GM18517 (cell line): ENCODE data around the gene IRAK2.
A peak's percentile ranks its signal among the peaks of the same experiment; 100 is the strongest.

Experiments used
- ATAC-seq: cut with Tn5 transposase; IDR thresholded peaks from one replicate; pipeline ENCODE4 v1.9.1; 2021; ENCODE audit warnings: mild to moderate bottlenecking, moderate library complexity; ENCODE audit not compliant: unreplicated experiment

The IRAK2 gene

DNA sequence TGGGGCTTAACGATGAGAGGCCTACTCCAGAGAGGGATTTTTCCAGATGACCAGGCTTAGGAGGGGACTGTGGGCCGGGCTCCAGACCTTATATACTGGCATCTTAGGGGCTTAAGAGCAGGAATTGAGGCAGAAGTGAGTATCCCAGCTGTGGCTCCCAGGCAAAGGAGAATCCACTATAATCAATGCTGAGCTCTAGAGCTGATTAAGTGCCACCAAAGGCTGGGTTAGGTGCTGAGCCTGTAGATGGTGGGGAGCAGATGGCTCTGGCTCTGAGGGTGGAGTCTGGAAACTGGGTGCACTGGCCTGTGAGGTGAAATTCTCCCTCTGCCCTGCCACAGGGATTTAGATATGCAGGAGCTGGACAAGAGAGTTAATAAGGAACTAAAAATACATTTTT is 23.2 kb downstream of the IRAK2 start:
- ATAC-seq = no peak

GRCh38 chr3:10188804-10189556 is 24.3 kb downstream of the IRAK2 start:
- no peak for ATAC-seq

DNA sequence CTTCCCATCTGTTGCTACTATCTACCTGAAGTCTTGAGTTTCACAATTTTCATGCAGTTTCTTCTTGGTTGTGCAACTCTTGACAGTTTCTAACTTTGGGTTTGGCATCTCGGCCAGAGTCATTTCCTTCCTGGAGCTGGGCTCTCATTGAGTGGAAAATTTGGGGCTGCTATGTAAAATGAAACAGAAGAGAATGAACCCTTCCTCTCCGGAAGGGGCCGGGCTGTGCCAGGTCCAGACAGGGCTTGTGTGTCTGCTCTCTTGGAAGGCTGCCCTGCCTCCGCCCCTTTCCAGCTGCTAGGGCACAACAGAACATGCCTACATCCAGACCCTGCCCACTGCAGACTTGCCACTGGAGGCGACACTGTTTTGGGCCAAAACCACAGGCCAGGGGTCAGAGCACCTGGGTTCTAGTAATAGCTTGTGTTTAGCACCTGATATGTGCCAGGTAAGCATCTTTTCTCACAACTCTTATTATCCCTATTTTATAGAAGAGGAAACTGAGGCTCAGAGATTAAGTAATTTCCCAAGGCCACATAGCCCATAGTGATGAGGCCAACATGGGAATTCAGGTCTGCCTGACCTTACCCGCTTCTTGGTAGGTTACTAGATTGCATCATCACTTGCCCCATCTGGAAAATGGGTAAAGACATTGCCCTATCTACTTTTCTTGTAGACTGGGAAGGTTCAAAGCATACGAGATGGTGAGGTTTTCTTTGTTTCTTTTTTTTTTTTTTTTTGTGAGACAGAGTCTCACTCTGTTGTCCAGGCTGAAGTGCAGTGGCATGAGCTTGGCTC is 25.0 kb downstream of the IRAK2 start:
- no peak for ATAC-seq

GRCh38 chr3:10192953-10193691 is 28.4 kb downstream of the IRAK2 start:
- no peak for ATAC-seq

GRCh38 chr3:10193692-10194327 is 29.1 kb downstream of the IRAK2 start:
- no peak for ATAC-seq

DNA sequence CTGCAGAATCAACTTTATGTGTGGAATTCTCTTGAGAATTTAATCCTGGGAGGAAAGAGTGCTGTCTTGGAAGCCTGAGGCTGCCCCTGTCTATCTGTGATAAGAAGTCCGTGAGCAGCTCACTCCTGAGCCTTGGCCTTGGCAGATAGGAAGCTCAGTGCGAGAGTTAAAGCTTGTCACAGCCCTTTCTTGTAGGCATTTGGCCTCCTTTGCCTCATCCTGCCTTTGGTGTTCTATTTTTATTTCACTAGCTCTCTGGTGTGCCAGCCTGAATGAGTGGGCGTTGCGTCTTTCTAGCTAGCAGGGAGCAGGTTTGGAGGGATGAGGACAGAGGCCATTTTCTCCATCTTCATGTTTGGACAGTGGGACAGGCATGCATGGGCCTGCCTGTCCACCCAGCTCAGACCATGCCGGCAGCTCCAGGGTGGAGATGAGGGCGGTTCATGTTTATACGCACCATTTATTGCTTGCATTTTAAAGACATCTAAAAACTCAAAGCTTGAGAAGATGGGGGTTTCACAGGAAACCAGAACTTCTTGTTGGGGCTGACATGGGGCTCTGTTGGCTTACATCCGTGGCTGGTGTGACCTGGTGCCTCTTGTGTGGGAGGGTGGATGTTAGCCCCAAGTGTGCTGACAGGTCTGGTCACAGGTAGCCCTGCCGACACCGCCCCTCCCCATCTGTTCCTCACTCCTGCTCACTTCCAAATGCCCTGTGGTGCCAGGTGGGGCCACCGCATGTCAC is 29.8 kb downstream of the IRAK2 start:
- ATAC-seq = no peak

DNA sequence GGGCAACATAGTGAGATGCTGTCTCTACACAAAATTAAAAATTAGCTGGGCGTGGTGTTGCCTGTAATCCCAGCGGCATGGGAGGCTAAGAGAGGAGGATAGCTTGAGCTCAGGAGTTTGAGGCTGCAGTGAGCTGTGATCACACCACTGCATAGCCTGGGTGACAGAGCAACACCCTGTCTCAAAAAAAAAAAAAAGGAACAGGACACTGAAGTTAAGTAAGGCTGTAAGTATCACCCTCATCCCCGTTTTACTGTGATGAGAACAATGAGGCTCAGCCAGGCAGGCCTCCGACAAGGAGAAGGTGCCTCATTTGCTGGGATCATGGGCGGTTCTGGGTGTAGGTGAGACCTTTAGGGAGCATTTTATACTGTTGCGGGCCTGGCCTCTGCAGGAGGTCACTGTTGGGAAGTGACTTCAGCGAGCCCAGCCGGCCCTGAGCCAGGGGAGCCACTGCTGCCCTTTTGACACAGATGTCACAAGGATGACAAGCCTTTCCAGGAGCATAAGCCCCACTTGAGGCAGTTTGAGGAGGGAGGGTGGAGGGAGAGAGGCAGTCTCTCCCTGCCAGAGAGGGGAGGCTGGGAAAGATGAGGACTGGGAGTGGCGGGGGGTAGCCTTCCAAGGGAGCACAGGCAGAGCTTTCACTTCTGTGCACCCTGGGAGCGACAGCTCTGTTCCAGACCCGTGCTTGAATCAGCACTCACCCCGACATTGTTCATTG is 30.8 kb downstream of the IRAK2 start:
- ATAC-seq = no peak

DNA sequence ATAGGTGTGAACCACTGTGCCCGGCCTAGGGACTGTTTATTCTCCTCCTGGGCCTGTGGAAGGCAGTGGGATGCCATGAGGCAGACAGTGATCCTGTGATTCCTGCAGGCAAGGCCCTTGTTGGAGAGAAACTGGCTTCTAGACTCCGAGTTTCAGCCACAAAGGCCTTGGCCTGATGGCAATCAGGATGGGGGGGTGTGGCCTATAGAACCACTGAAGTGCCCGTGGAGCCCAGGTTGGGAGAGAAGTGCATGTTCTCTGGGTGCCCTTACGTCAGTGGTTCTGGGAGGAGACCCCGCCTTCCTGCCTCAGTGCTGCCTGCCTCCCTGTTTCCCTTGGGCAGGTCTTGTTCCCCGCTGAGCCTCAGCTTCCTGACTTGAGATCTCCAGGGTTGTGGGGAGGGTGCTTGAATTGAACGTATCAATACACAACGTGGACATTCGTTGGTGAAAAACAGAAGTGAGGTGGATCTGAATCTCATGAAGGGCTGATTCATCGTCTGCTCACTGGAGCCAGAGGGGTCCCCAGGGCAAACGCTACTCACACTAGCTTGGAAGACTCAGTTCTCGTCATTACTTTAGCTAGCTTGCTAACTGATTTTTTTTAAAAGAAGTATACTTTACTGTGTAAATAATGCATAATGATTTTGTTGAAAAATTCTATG is 31.8 kb downstream of the IRAK2 start:
- no peak for ATAC-seq

DNA sequence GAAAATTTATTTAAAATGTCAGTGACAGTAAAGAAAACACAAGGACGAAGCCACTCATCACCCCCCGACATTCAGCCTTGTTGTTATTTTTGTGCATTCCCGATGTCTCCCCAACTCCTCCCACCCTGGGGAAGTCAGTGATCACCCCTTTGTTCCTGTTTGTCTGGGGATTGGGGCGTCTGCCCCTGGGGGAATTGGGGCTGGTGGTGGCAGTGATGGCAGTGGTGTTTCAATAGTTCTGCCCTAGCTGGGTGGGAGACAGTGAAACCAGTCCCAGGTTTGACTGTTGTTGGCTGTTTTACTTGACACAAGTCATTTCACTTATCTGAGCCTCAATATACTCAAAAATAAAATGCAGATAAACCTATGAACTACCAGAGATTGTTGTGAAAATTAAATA is 33.5 kb downstream of the IRAK2 start:
- ATAC-seq = no peak

DNA sequence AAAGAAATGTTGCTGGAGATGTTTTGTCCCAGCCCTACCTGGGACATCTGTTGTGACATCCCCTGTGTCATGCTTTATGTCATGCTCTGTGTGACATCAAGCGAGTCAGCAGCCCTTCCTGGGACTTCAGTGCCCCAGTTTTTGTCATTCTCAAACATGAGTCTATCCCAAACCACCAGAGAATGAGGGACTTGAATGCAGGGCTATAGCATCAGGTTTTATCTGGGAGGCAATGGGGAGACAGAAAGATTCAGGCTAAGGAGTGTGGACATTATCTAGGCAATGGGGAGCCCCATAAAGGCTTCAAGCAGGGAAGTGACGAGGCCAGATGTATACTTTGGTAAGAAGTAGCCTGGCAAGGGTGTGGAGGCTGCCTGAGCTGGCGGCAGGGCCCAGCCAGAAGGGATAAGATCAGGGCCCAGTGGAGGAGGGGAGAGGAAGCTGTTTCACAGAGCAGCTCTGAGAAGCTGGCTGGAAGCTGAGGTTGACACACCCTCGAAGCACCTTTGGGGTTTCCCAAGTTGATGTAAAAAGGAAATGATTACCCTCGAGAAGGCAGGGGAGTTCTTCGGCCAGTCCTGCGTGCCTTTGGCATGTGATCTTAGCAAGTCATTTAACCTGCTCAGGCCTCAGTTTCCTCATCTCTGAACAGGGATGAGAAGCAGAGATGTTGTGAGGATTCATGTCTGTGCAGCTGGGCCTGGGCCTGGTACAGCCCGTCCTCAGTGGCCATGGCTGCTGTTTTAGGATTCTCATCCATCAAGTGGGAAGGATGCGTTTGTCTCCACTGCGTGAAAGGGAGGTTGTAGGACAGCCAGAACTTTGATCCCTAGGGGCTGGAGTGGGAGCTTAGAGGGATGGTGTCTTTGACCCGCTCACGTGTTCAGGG is 34.3 kb downstream of the IRAK2 start:
- peak; percentile 72 for ATAC-seq

DNA sequence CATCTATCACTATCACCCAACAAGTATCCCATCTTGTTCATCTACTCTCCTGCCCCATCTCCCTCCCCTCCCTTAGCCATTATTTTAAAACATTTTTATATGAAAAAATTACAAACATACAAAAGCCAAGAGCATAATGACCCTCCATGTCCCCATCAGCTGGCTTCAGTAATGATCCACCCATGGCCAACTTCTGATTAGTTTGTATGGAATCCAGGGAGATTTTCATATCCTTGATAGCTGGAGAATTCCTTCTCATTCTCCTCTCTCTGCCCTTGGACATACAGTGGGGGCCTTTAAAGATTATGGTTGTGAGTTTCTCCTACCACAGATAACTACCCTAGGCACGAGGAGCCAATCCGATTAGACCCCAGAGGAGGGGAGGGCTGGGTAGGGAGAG is 40.2 kb downstream of the IRAK2 start:
- no peak for ATAC-seq

DNA sequence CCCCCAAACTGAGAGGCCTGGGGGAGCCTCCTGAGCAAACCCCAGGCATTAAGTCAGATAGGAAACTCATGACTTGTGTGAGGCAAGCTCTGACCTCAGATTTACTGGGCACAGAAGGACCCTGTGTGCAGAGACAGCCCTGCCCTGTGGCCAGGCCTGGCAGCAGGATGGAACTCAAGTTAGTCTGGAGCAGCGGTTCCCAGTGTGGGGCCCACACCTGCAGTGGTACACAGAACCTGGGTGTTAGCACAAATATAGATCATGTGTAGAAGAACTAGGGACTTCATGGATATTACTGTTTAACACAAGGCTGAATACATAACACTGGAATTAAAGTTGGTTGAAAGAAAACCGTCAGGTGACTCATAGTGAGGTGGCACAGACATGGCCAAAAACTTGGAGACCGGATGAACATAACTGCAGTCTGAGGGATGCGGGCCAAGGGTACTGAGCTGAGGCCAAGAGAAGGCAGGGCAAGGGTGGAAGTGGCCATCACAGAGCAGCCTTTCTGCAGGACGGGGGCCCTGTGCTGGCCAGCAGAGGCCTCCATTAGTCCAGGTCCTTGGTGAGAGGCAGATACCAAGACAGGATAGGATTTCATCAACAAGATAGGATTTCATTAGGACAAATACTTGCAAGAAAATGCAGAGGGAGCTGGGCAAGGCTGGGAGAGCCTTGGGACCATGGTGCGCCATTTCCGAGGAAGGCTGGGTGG is 40.9 kb downstream of the IRAK2 start:
- no peak for ATAC-seq

- no peak for ATAC-seq
Observed at GRCh38 chr3:10206166-10206511, 41.4 kb downstream of the IRAK2 start.

GRCh38 chr3:10213156-10213792 is 48.6 kb downstream of the IRAK2 start:
- ATAC-seq = no peak

DNA sequence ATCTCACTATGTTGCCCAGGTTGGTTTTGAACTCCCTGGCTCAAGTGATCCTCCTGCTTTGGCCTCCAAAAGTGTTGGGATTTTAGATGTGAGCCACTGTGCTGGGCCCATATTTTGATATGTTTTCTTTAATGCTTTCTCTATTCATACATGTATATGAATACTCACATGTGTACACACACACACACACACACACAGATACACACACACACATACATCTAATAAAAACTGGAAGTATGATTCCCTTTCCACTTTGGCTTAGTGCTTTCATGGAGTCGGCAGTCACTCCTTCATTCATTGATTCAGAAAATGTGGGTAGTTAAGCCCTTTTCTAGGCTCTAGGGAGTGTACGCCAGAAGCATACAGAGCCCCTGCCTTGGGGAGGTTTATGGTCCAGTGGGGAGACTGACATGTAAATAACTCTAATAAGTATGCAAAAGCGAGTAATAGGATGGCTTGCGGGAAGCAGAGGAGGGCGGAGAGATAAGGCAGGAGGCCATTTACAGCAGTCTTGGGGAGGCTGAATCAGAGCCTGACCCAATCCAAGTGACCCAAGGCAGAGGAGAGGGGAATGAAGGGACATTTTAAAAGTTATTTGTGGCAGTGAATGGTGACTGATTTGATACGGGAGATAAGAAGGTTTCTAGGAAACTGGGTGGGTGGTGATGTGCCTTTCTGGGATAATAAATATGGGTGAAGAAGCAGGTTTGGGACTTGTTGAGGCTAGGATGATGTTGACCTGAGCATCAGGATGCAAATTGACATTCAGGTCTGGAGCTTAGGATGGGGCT is 51.1 kb downstream of the IRAK2 start:
- ATAC-seq = no peak

- ATAC-seq = no peak
Observed at GRCh38 chr3:10217359-10217758, 52.6 kb downstream of the IRAK2 start.

DNA sequence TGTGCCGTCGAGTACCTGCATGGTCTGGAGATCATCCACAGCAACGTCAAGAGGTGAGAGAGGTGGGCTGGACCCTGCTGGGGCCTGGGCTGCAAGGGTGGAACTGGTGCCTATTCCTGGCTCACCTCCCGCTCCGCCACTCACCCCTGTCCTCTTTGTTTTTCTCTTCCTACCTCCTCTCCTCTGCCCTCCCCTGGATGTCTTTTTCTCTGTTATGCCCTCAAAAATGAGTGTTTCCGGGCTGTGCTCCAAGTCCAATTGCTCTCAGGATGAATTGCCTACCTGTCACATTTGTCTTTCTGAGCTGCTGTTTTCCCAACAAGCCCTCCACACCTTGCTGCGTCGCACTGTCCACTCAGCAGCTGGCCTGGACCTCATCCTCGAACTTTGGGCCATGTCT is 55.0 kb downstream of the IRAK2 start:
- no peak for ATAC-seq
